ENCODE data around the gene PEX1. TPM values are rescaled to one million over a fixed set of nuclear protein-coding genes. Genes with fewer than 3 reads are reported as not detected.
"Not testable (repeated sequence)": the region's sequence is repeated elsewhere in the genome, so short reads cannot be mapped to it uniquely, and the experiment has no call there.

The PEX1 gene
- total RNA-seq, 3 donors from 2014 or later = 20.2 to 52.8 (median 34.4) TPM

DNA sequence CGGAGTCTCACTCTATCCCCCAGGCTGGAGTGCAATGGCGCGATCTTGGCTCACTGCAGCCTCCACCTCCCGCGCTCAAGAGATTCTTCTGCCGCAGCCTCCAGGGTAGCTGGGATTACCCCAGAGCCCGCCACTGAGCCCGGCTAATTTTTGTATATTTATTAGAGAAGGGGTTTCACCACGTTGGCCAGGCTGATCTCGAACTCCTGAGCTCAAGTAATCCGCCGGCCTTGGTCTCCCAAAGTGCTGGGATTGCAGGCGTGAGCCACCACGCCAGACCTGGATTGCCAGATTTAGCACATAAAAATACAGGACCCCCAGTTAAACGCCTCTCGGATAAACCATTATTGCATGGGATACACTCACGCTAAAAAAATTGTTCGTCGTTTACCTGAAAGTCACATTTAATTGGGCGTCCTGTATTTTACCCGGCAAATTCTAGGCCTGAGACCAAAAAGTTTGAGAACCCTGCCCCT is 81.4 kb downstream of the PEX1 start:
- DNase-seq (ENCODE audit: low spot score in 2 of 2) = no peak
- intact Hi-C loops (cut with DNase I; ENCODE audit: low total_unique reads) = no loop called here

DNA sequence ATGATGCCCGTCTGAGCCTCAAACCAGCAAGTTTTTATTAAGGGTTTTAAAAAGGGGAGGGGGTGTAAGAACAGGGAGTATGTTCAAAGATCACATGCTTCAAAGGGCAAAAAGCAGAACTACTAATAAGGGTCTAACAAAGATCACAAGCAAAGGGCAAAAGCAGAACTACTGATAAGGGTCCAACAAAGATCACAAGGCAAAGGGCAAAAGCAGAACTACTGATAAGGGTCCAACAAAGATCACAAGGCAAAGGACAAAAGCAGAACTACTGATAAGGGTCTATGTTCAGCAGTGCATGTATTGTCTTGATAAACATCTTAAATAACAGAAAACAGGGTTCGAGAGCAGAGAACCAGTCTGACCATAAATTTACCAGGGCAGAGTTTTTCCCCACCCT is 85.6 kb downstream of the PEX1 start:
- H3K9me3 ChIP-seq; H3K4me3 ChIP-seq; H3K36me3 ChIP-seq; H3K27me3 ChIP-seq; intact Hi-C loops (cut with DNase I; ENCODE audit: low total_unique reads); DNase-seq (ENCODE audit: low spot score in 2 of 2); H3K27ac ChIP-seq; H3K4me1 ChIP-seq: not testable (repeated sequence)

More for the DNA sequence above, 81.4 kb downstream of the PEX1 start:
- H3K36me3 ChIP-seq = no peaks in the 10 kb centered on the region
- H3K9me3 ChIP-seq = no peaks in the 10 kb centered on the region
- TF ChIP-seq POLR2A (IDR thresholded peaks at IDR 0.05) (no peak), POLR2AphosphoS5 (IDR thresholded peaks at IDR 0.05) (no peak)
- TF ChIP-seq, protein P1, sequence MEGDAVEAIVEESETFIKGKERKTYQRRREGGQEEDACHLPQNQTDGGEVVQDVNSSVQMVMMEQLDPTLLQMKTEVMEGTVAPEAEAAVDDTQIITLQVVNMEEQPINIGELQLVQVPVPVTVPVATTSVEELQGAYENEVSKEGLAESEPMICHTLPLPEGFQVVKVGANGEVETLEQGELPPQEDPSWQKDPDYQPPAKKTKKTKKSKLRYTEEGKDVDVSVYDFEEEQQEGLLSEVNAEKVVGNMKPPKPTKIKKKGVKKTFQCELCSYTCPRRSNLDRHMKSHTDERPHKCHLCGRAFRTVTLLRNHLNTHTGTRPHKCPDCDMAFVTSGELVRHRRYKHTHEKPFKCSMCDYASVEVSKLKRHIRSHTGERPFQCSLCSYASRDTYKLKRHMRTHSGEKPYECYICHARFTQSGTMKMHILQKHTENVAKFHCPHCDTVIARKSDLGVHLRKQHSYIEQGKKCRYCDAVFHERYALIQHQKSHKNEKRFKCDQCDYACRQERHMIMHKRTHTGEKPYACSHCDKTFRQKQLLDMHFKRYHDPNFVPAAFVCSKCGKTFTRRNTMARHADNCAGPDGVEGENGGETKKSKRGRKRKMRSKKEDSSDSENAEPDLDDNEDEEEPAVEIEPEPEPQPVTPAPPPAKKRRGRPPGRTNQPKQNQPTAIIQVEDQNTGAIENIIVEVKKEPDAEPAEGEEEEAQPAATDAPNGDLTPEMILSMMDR (IDR thresholded peaks at IDR 0.05) = peak in 1 of 3 donors; percentile 89
- peaks cover 0 to 8% of the 10 kb centered on the region in 2 donors for H3K4me1 ChIP-seq
- H3K4me3 ChIP-seq = peak overlapping the region; percentile 91 to 99 (median 92)
- no peaks in the 10 kb centered on the region for H3K27me3 ChIP-seq
- peak overlapping the region; percentile 96 to 99 for H3K27ac ChIP-seq

DNA sequence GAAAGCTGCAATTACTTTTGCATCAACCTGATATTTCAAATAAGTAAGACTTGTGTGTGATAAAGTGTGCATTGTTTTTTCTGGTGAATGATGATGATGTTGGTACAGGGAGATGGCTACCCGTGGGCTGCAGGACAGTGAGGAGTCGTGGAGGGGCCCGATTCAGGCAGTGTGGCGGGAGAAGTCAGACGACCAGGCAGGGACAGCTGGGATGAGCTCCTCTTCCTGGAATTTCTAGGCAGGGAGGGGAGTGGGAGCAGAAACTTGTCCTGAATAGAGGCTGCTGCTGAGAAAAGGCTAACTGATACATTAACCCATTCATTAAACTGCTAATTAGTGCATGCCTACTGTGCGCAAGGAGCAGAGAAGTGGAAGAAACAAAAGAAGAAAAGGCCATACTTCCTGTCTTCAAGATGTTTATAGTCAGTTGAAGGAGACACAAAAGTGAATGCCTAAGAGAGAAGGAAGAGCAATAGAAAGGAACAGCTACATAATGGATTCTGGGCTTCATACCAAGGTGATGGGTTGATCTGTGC is 90.3 kb downstream of the PEX1 start:
- TF ChIP-seq, protein P1 (IDR thresholded peaks at IDR 0.05) = no peak
- TF ChIP-seq POLR2A (IDR thresholded peaks at IDR 0.05) (no peak), POLR2AphosphoS5 (IDR thresholded peaks at IDR 0.05) (no peak)
- intact Hi-C loops (cut with DNase I; ENCODE audit: low total_unique reads) = no loop called here
- Histone ChIP-seq H3K36me3 (no peaks in the 10 kb centered on the region), H3K27me3 (no peaks in the 10 kb centered on the region), H3K4me1 (no peaks in the 10 kb centered on the region), H3K27ac (no peak overlapping the region), H3K9me3 (no peaks in the 10 kb centered on the region), H3K4me3 (no peak overlapping the region)
- no peak for DNase-seq (ENCODE audit: low spot score in 2 of 2)

Other genes starting within 250 kb of the PEX1 start
- gene GATAD1, start 81.0 kb downstream of the PEX1 start, total RNA-seq = 10 to 100 TPM; 42.6 to 74.9 (median 51.5) TPM
- gene ERVW-1, start 50.6 kb downstream of the PEX1 start, total RNA-seq = not detected
- 10 to 100 TPM; 10.8 to 18.7 (median 12.0) TPM for gene RBM48, start 275 bp upstream of the PEX1 start, total RNA-seq
- gene FAM133B, start 61.9 kb upstream of the PEX1 start, total RNA-seq = 10 to 100 TPM; 25.0 to 38.2 (median 30.5) TPM